ENCODE results near the gene RHOT2. TPM values are rescaled to one million over a fixed set of nuclear protein-coding genes. Genes with fewer than 3 reads are reported as not detected.

The RHOT2 gene
- total RNA-seq, 1 experiment from 2014 or later, result 210 TPM

GRCh38 chr16:662095-662494 lies 5.8 kb upstream of the RHOT2 start:
- DNase-seq, result no peak
- H3K27ac Mint-ChIP-seq, result no peak overlapping the region
- Histone ChIP-seq H3K14ac (ENCODE audit: insufficient read depth, low read length) (no peak overlapping the region), H4K8ac (replicated peaks; ENCODE audit: insufficient read length, low read depth, low read length) (no peak overlapping the region), H3K9me3 (ENCODE audit: control insufficient read depth, low read depth, low read length) (no peaks in the 10 kb centered on the region), H3T11ph (ENCODE audit: low read length) (no peak overlapping the region), H3K4me1 (ENCODE audit: insufficient read depth, low read length) (no peaks in the 10 kb centered on the region; the same call in 1 of the 2 replicates), H2BK15ac (ENCODE audit: low read depth, low read length) (no peak overlapping the region), H4K91ac (ENCODE audit: insufficient read length, low read depth, low read length) (no peak overlapping the region), H3K9ac (ENCODE audit: extremely low read depth, insufficient read length, low read length) (no peak overlapping the region), H2BK12ac (ENCODE audit: insufficient read length, low read depth, low read length) (no peak overlapping the region), H3K23ac (ENCODE audit: insufficient read length, low read depth, low read length) (no peak overlapping the region), H3K56ac (ENCODE audit: insufficient read length, low read depth, low read length) (no peak overlapping the region), H3K27me3 (ENCODE audit: insufficient read depth, low read length) (no peaks in the 10 kb centered on the region), H2BK5ac (ENCODE audit: insufficient read length, low read length) (no peak overlapping the region), H4K20me1 (ENCODE audit: control insufficient read depth, insufficient read depth, insufficient read length) (no peaks in the 10 kb centered on the region), H3K18ac (ENCODE audit: insufficient read length, low read depth, low read length) (no peak overlapping the region), H3K79me2 (ENCODE audit: insufficient read depth, low read length) (no peaks in the 10 kb centered on the region), H3K27ac (ENCODE audit: insufficient read length, low read depth, low read length) (no peak overlapping the region), H2BK120ac (ENCODE audit: low read depth, low read length, poor library complexity, severe bottlenecking) (no peak overlapping the region), H3K23me2 (ENCODE audit: insufficient read length, low read depth, low read length, poor library complexity, severe bottlenecking) (no peaks in the 10 kb centered on the region), H3K4me2 (ENCODE audit: insufficient read depth, insufficient read length, low read length) (no peak overlapping the region), H4K5ac (ENCODE audit: insufficient read length, low read depth, low read length) (no peak overlapping the region), H2AFZ (ENCODE audit: low read length) (no peak overlapping the region), H2AK5ac (ENCODE audit: insufficient read length, low read length) (no peak overlapping the region), H3K79me1 (ENCODE audit: insufficient read depth, low read depth, low read length, poor library complexity, severe bottlenecking) (no peaks in the 10 kb centered on the region), H3K4ac (ENCODE audit: low read depth, low read length) (no peak overlapping the region), H2BK20ac (ENCODE audit: low read depth, low read length, poor library complexity, severe bottlenecking) (no peak overlapping the region)
- no peak overlapping the region for H3K4me3 Mint-ChIP-seq
- peaks cover 0 to 5% of the 10 kb centered on the region in 2 experiments; a peak in 2 of 4 replicates for H3K4me1 Mint-ChIP-seq
- WGBS (ENCODE audit: extremely low coverage, insufficient read length, low lambda C conversion rate), result no CpG with 5 or more reads among the region's 19 CpGs
- peaks cover 2 to 13% (median 8%) of the 10 kb centered on the region in 3 experiments; a peak in 5 of 7 replicates for H3K36me3 Mint-ChIP-seq (ENCODE audit: insufficient read depth in 1 of 3, low read depth in 3 of 3)
- H3K27me3 Mint-ChIP-seq (ENCODE audit: low read depth), result no peaks in the 10 kb centered on the region
- no peaks in the 10 kb centered on the region for H3K9me3 Mint-ChIP-seq
- TF ChIP-seq CTCF (conservative IDR thresholded peaks at IDR 0.05), result no peak

Data from H9 (cell line).